SH-SY5Y (cell line): Measurements from ENCODE around the gene MEI4.

Experiments used
- GATA2 ChIP-seq: IDR thresholded peaks from 2 replicates; pipeline ENCODE4 v1.6.1; 2011; ENCODE audit warnings: mild to moderate bottlenecking, low read depth, low read length
- GATA3 ChIP-seq: IDR thresholded peaks from 2 replicates; pipeline ENCODE4 v1.6.1; 2011; ENCODE audit warnings: low read depth, mild to moderate bottlenecking, low read length, moderate library complexity

DNA sequence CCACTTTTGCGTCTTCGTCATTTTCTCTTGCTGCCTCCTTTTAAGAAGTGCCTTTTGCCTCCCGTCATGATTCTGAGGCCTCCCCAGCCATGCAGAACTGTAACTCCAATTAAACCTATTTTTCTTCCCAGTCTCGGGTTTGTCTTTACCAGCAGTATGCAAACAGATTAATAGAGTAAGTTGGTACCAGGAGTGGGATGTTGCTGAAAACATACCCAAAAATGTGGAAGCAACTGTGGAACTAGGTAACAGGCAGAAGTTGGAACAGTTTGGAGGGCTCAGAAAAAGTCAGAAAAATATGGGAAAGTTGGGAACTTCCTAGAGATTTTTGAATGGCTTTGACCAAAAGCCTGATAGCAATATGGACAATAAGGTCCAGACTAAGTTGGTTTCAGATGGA lies 309.2 kb downstream of the MEI4 start:
- TF ChIP-seq GATA3 (no peak), GATA2 (no peak)
